HepG2 (cell line): ENCODE data around the gene PIEZO1. TPM values are rescaled to one million over a fixed set of nuclear protein-coding genes. Genes with fewer than 3 reads are reported as not detected.

Source experiments
- ARNT2 ChIP-seq: sonication (generic); formaldehyde crosslinking; IDR thresholded peaks from 2 replicates; pipeline ENCODE4 v1.8.0; 2022; ENCODE audit warnings: mild to moderate bottlenecking, low read depth, missing genetic modification reagents, moderate library complexity
- FOXM1 ChIP-seq: sonication (generic); formaldehyde crosslinking; IDR thresholded peaks from 2 replicates; pipeline ENCODE4 v1.5.0; 2020; ENCODE audit warnings: missing genetic modification reagents
- GABPB1 ChIP-seq: IDR thresholded peaks from 2 replicates; pipeline ENCODE4 v1.6.1; 2016; ENCODE audit warnings: mild to moderate bottlenecking, missing genetic modification reagents, moderate library complexity, missing compliant biosample characterization
- HBP1 ChIP-seq: IDR thresholded peaks from 2 replicates; pipeline ENCODE4 v1.6.1; 2016; ENCODE audit warnings: low read depth, control low read depth
- KLF15 ChIP-seq: sonication (generic); formaldehyde crosslinking; IDR thresholded peaks from 2 replicates; pipeline ENCODE4 v1.8.1; 2023; ENCODE audit warnings: borderline replicate concordance, mild to moderate bottlenecking, inconsistent platforms, missing genetic modification reagents, mixed read lengths
- MYC ChIP-seq: sonication (generic); formaldehyde crosslinking; IDR thresholded peaks from 2 replicates; pipeline ENCODE4 v1.9.0; 2021; ENCODE audit warnings: missing genetic modification reagents, borderline replicate concordance
- PBX3 ChIP-seq: sonication (generic); formaldehyde crosslinking; IDR thresholded peaks from 2 replicates; pipeline ENCODE4 v1.8.1; 2023; ENCODE audit warnings: missing genetic modification reagents, inconsistent platforms, borderline replicate concordance
- PHF21A ChIP-seq: sonication (generic); formaldehyde crosslinking; IDR thresholded peaks from 2 replicates; pipeline ENCODE4 v1.5.0; 2020; ENCODE audit warnings: mild to moderate bottlenecking, missing genetic modification reagents
- POLR2AphosphoS5 ChIP-seq: IDR thresholded peaks from 2 replicates; pipeline ENCODE4 v1.6.1; 2012; ENCODE audit warnings: low read depth, low read length
- RFXAP ChIP-seq: sonication (generic); formaldehyde crosslinking; IDR thresholded peaks from 2 replicates; pipeline ENCODE4 v1.4.0; 2020; ENCODE audit warnings: missing genetic modification reagents, borderline replicate concordance
- SATB2 ChIP-seq: sonication (generic); formaldehyde crosslinking; IDR thresholded peaks from 2 replicates; pipeline ENCODE4 v1.5.0; 2020; ENCODE audit warnings: missing genetic modification reagents
- SIN3A ChIP-seq: IDR thresholded peaks from 2 replicates; pipeline ENCODE4 v1.6.1; 2011; ENCODE audit warnings: low read depth, mild to moderate bottlenecking, control low read depth, low read length, borderline replicate concordance
- SOX5 ChIP-seq: IDR thresholded peaks from 2 replicates; pipeline ENCODE4 v1.6.1; 2016; ENCODE audit warnings: borderline replicate concordance
- ZBTB10 ChIP-seq: sonication (generic); formaldehyde crosslinking; IDR thresholded peaks from 2 replicates; pipeline ENCODE4 v1.4.0; 2020; ENCODE audit warnings: missing genetic modification reagents, borderline replicate concordance
- ZBTB3 ChIP-seq: sonication (generic); formaldehyde crosslinking; IDR thresholded peaks from 2 replicates; pipeline ENCODE4 v1.4.0; 2020; ENCODE audit warnings: low read depth, mild to moderate bottlenecking, moderate library complexity, missing genetic modification reagents, borderline replicate concordance
- ZNF329 ChIP-seq: sonication (generic); formaldehyde crosslinking; IDR thresholded peaks from 2 replicates; pipeline ENCODE4 v1.9.0; 2021; ENCODE audit warnings: low read depth, mild to moderate bottlenecking, missing genetic modification reagents
- ZNF670 ChIP-seq: sonication (generic); formaldehyde crosslinking; IDR thresholded peaks from 2 replicates; pipeline ENCODE4 v1.8.0; 2022; ENCODE audit warnings: mild to moderate bottlenecking, missing genetic modification reagents, borderline replicate concordance
- ZNF713 ChIP-seq: sonication (generic); formaldehyde crosslinking; IDR thresholded peaks from 2 replicates; pipeline ENCODE4 v1.4.0; 2020; ENCODE audit warnings: mild to moderate bottlenecking, missing genetic modification reagents
- ZNF784 ChIP-seq: sonication (generic); formaldehyde crosslinking; IDR thresholded peaks from 2 replicates; pipeline ENCODE4 v1.5.1; 2020; ENCODE audit warnings: missing genetic modification reagents, mild to moderate bottlenecking, borderline replicate concordance
- polyA plus RNA-seq, 8 experiments: library from polyadenylated mRNA; depleted of rRNA in 3 of 8; stranded (reverse) in 7 of 8; unstranded in 1 of 8; fragments of >200 nt; fragmentation: Illumina TruSeq in 4 of 8; extraction: Trizol in 4 of 8; gene quantifications; 2 replicates each; pipeline versions ENCODE4 v1.2.1 to v1.2.3, GENCODE V29; 2011 to 2016; ENCODE audit warnings: low read depth in 4 of 8, missing spikeins in 1 of 8, mixed read lengths in 1 of 8; ENCODE audit not compliant: insufficient read depth in 1 of 8
- total RNA-seq, 5 experiments: library from RNA; depleted of rRNA; stranded (reverse); fragments of >200 nt; fragmentation: Illumina TruSeq; extraction: Trizol; gene quantifications; 2 replicates each; pipeline ENCODE4 v1.2.3, GENCODE V29; 2016; ENCODE audit warnings: low read depth in 1 of 5
- TF ChIP-seq, protein P1 (sequence below), 2 experiments: sonication (generic) in 1 of 2; formaldehyde crosslinking in 1 of 2; IDR thresholded peaks; 2 replicates each; pipeline versions ENCODE4 v1.4.0 to v1.6.1; 2018 to 2020; ENCODE audit warnings: missing genetic modification reagents in 2 of 2, borderline replicate concordance in 1 of 2, low read depth in 1 of 2, mild to moderate bottlenecking in 1 of 2, missing biosample characterization in 1 of 2

Gene PIEZO1
- total and polyA plus RNA-seq, 2 of the 13 experiments (the other 11 are each of a cell fraction or from before 2014, with no cell fraction given), result 67.9 to 85.0 TPM

GRCh38 chr16:88706229-88706964 lies 78.6 kb downstream of the PIEZO1 start, which contains the start of the genes CTU2 and RNF166 (continued):
- peak; percentile 99 for TF ChIP-seq SIN3A
- TF ChIP-seq ZNF784, result peak; percentile 95
- peak; percentile 47; the same call in 1 of the 2 replicates for TF ChIP-seq PHF21A
- TF ChIP-seq HBP1 (CRISPR knock-in tag), result peak; percentile 97
- TF ChIP-seq SATB2 (CRISPR knock-in tag), result no peak
- TF ChIP-seq, protein P1, sequence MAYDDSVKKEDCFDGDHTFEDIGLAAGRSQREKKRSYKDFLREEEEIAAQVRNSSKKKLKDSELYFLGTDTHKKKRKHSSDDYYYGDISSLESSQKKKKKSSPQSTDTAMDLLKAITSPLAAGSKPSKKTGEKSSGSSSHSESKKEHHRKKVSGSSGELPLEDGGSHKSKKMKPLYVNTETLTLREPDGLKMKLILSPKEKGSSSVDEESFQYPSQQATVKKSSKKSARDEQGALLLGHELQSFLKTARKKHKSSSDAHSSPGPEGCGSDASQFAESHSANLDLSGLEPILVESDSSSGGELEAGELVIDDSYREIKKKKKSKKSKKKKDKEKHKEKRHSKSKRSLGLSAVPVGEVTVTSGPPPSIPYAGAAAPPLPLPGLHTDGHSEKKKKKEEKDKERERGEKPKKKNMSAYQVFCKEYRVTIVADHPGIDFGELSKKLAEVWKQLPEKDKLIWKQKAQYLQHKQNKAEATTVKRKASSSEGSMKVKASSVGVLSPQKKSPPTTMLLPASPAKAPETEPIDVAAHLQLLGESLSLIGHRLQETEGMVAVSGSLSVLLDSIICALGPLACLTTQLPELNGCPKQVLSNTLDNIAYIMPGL (CRISPR knock-in tag; IDR thresholded peaks at IDR 0.05; ENCODE audit: borderline replicate concordance in 1 of 2, low read depth in 1 of 2), result peak; percentile 71 to 72; a peak in 2 of 4 replicates
- peak; percentile 87 for TF ChIP-seq GABPB1
- 0 out of 2 replicates have a peak, but pooled peaks have one; percentile 62 for TF ChIP-seq ZBTB10 (CRISPR knock-in tag)
- no peak; the same call in 1 of the 2 replicates for TF ChIP-seq PBX3 (CRISPR knock-in tag)
- TF ChIP-seq SOX5 (CRISPR knock-in tag), result peak; percentile 43; the same call in 1 of the 2 replicates
- TF ChIP-seq FOXM1 (CRISPR knock-in tag), result no peak
- TF ChIP-seq ZNF670 (CRISPR knock-in tag), result no peak
- peak; percentile 74 for TF ChIP-seq ZNF329 (CRISPR knock-in tag)
- peak; percentile 41; the same call in 1 of the 2 replicates for TF ChIP-seq POLR2AphosphoS5
- TF ChIP-seq ARNT2, result peak; percentile 96
- TF ChIP-seq MYC (CRISPR knock-in tag), result peak; percentile 98
- peak; percentile 70; the same call in 1 of the 2 replicates for TF ChIP-seq ZBTB3 (CRISPR knock-in tag)
- TF ChIP-seq KLF15 (CRISPR knock-in tag), result no peak
- TF ChIP-seq ZNF713 (CRISPR knock-in tag), result no peak
- peak; percentile 92 for TF ChIP-seq RFXAP (CRISPR knock-in tag)
